GM18502 (cell line): Measurements from ENCODE around the gene USH1C.

ENCODE experiments used
- ATAC-seq: cut with Tn5 transposase; IDR thresholded peaks from one replicate; pipeline ENCODE4 v1.9.1; 2021; ENCODE audit warnings: mild to moderate bottlenecking; ENCODE audit not compliant: unreplicated experiment, poor library complexity

Gene USH1C

GRCh38 chr11:17544181-17544622, at the start of gene USH1C:
Gene USH1C, minus strand, starts transcription at chr11:17544416. Its CDS starts 109 bp downstream, at chr11:17544307.
- ATAC-seq: no peak

GRCh38 chr11:17593466-17594245, 49.4 kb upstream of the USH1C start:
- no peak for ATAC-seq

- no peak for ATAC-seq
Measured at GRCh38 chr11:17591293-17591692, 47.1 kb upstream of the USH1C start.

- no peak for ATAC-seq
Measured at GRCh38 chr11:17590463-17590862, 46.2 kb upstream of the USH1C start.

- no peak for ATAC-seq
Measured at GRCh38 chr11:17588721-17589120, 44.5 kb upstream of the USH1C start.

GRCh38 chr11:17588166-17588565, 44.0 kb upstream of the USH1C start:
- ATAC-seq: no peak

GRCh38 chr11:17585911-17586695, 41.9 kb upstream of the USH1C start:
- ATAC-seq: no peak

- no peak for ATAC-seq
Measured at GRCh38 chr11:17581732-17582053, 37.5 kb upstream of the USH1C start.

- ATAC-seq: no peak
Measured at GRCh38 chr11:17581036-17581731, 37.0 kb upstream of the USH1C start.

GRCh38 chr11:17580271-17580670, 36.1 kb upstream of the USH1C start:
- ATAC-seq: no peak

GRCh38 chr11:17579451-17579850, 35.2 kb upstream of the USH1C start:
- no peak for ATAC-seq

GRCh38 chr11:17578958-17579357, 34.7 kb upstream of the USH1C start:
- ATAC-seq: no peak

- no peak for ATAC-seq
Measured at GRCh38 chr11:17578296-17578695, 34.1 kb upstream of the USH1C start.

- no peak for ATAC-seq
Measured at GRCh38 chr11:17575431-17576425, 31.5 kb upstream of the USH1C start.

- no peak for ATAC-seq
Measured at GRCh38 chr11:17574141-17575091, 30.2 kb upstream of the USH1C start.

- no peak for ATAC-seq
Measured at GRCh38 chr11:17573526-17573925, 29.3 kb upstream of the USH1C start.

GRCh38 chr11:17572791-17573460, 28.7 kb upstream of the USH1C start:
- ATAC-seq: no peak

- ATAC-seq: no peak
Measured at GRCh38 chr11:17572359-17572690, 28.1 kb upstream of the USH1C start.
